Measurements from ENCODE around the gene RNF220. TPM values are rescaled to one million over a fixed set of nuclear protein-coding genes. Genes with fewer than 3 reads are reported as not detected.

RNF220 gene
- total RNA-seq, 1 experiment from 2014 or later, result 128 TPM

GRCh38 chr1:44592208-44593145 is 187.4 kb downstream of the RNF220 start (continued):
- no peak for TF ChIP-seq E2F4 (CRISPR knock-in tag; IDR thresholded peaks at IDR 0.05; ENCODE audit: borderline replicate concordance, low read depth)

- peaks cover 2% of the 10 kb centered on the region; the same call in 1 of the 2 replicates for H3K27me3 Mint-ChIP-seq (ENCODE audit: low read depth)
- DNase-seq (ENCODE audit: low spot score), result no peak
- no peaks in the 10 kb centered on the region for H3K36me3 Mint-ChIP-seq
- CTCF ChIA-PET, result interaction anchor here (0.6 to 4.9 kb wide), 52 partner anchors 10 to 1752 kb away, joined by 3 to 131 read pairs (median 5); partner anchors contain the start of gene RNF220
- H3K4me1 Mint-ChIP-seq, result peaks cover 29% of the 10 kb centered on the region
- TF ChIP-seq ZNF138 (CRISPR knock-in tag; conservative IDR thresholded peaks at IDR 0.05) (no peak), GRHL2 (CRISPR knock-in tag; IDR thresholded peaks at IDR 0.05; ENCODE audit: insufficient replicate concordance, severe bottlenecking) (no peak), ZBTB43 (CRISPR knock-in tag; IDR thresholded peaks at IDR 0.05) (no peak), NR1H2 (CRISPR knock-in tag; IDR thresholded peaks at IDR 0.05) (no peak), ZNF263 (CRISPR knock-in tag; IDR thresholded peaks at IDR 0.05; ENCODE audit: low read depth) (no peak), ZNF425 (CRISPR knock-in tag; conservative IDR thresholded peaks at IDR 0.05) (no peak), ZNF121 (CRISPR knock-in tag; IDR thresholded peaks at IDR 0.05) (no peak), TCF7 (CRISPR knock-in tag; IDR thresholded peaks at IDR 0.05; ENCODE audit: low read depth) (no peak)
- H3K4me3 Mint-ChIP-seq, result no peak overlapping the region
- no peak for ATAC-seq
- POLR2A ChIA-PET, result interaction anchor here (0.9 to 1.5 kb wide), 2 partner anchors 18 to 186 kb away, joined by 3 read pairs; no protein-coding TSS in a partner anchor
- H3K27ac Mint-ChIP-seq, result no peak overlapping the region
- H3K9me3 Mint-ChIP-seq, result no peaks in the 10 kb centered on the region
Observed at GRCh38 chr1:44594353-44594752, 189.3 kb downstream of the RNF220 start.

- Mint-ChIP-seq H3K27me3 (ENCODE audit: low read depth) (peaks cover 2% of the 10 kb centered on the region; the same call in 1 of the 2 replicates), H3K9me3 (no peaks in the 10 kb centered on the region), H3K4me1 (peaks cover 29% of the 10 kb centered on the region), H3K36me3 (no peaks in the 10 kb centered on the region), H3K27ac (no peak overlapping the region), H3K4me3 (no peak overlapping the region)
- peak; percentile 87 for ATAC-seq
- ChIA-PET POLR2A (interaction anchor here (0.6 to 0.9 kb wide), 2 partner anchors 19 to 180 kb away, joined by 3 read pairs; no protein-coding TSS in a partner anchor), CTCF (interaction anchor here (0.6 to 4.9 kb wide), 62 partner anchors 9 to 1751 kb away, joined by 3 to 131 read pairs (median 4); partner anchors contain the start of gene RNF220)
- DNase-seq (ENCODE audit: low spot score), result peak; percentile 95
- TF ChIP-seq SMAD3 (CRISPR knock-in tag; IDR thresholded peaks at IDR 0.05; ENCODE audit: borderline replicate concordance), result no peak
- TF ChIP-seq CTCF (IDR thresholded peaks at IDR 0.05), result peak; percentile 98
- peak; percentile 57; the same call in 1 of the 2 replicates for TF ChIP-seq ETV6 (CRISPR knock-in tag; IDR thresholded peaks at IDR 0.05)
- no peak for TF ChIP-seq ARID4B (CRISPR knock-in tag; IDR thresholded peaks at IDR 0.05; ENCODE audit: borderline replicate concordance)
- no peak for TF ChIP-seq OVOL2 (CRISPR knock-in tag; IDR thresholded peaks at IDR 0.05; ENCODE audit: borderline replicate concordance)
- peak; percentile 89 for TF ChIP-seq ZNF121 (CRISPR knock-in tag; IDR thresholded peaks at IDR 0.05)
- peak; percentile 42 for TF ChIP-seq HMGXB4 (CRISPR knock-in tag; IDR thresholded peaks at IDR 0.05)
Observed at GRCh38 chr1:44594871-44595735, 190.0 kb downstream of the RNF220 start.

Data from WTC11 (cell line).